ENCODE results near the gene WDR90.

DNA sequence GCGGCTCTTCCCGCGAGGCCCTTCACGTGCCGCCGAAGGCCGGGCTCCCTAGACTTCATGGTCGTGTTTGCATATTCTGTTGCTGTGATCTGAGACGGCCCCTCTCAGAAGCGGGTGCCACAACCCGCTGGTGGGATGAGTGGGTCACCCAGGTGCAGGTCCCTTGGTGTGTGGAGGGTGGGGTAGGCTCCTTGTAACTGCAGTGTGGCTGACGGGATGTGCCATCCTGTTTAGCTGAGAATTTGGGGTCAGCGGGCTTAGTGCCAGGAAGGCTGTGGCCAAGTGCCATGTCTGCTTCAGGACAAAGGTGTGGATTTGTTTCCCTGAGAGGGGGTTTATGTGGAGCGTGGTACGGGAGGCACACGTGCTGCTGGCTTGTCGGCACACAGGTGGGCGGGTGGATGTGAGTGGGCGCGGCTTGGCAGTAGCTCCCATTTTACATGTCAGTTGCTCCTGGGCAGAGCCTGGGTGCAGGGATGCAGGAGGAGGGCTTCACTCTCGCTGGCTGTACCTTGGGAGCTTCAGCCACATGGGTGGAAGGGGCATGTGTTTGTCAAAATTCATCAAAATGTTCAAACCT, 27.5 kb upstream of the WDR90 start:
- TF ChIP-seq, protein P1, sequence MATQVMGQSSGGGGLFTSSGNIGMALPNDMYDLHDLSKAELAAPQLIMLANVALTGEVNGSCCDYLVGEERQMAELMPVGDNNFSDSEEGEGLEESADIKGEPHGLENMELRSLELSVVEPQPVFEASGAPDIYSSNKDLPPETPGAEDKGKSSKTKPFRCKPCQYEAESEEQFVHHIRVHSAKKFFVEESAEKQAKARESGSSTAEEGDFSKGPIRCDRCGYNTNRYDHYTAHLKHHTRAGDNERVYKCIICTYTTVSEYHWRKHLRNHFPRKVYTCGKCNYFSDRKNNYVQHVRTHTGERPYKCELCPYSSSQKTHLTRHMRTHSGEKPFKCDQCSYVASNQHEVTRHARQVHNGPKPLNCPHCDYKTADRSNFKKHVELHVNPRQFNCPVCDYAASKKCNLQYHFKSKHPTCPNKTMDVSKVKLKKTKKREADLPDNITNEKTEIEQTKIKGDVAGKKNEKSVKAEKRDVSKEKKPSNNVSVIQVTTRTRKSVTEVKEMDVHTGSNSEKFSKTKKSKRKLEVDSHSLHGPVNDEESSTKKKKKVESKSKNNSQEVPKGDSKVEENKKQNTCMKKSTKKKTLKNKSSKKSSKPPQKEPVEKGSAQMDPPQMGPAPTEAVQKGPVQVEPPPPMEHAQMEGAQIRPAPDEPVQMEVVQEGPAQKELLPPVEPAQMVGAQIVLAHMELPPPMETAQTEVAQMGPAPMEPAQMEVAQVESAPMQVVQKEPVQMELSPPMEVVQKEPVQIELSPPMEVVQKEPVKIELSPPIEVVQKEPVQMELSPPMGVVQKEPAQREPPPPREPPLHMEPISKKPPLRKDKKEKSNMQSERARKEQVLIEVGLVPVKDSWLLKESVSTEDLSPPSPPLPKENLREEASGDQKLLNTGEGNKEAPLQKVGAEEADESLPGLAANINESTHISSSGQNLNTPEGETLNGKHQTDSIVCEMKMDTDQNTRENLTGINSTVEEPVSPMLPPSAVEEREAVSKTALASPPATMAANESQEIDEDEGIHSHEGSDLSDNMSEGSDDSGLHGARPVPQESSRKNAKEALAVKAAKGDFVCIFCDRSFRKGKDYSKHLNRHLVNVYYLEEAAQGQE (IDR thresholded peaks at IDR 0.05; ENCODE audit: low read depth, low read length) = no peak
- TF ChIP-seq BHLHE40 (IDR thresholded peaks at IDR 0.05; ENCODE audit: borderline replicate concordance in 1 of 2, low read depth in 2 of 2, low read length in 1 of 2) (no peak), ZZZ3 (IDR thresholded peaks at IDR 0.05; ENCODE audit: control insufficient read depth, insufficient read length, low read depth) (no peak), NRF1 (conservative IDR thresholded peaks at IDR 0.05; ENCODE audit: low read depth, low read length) (no peak), GABPA (IDR thresholded peaks at IDR 0.05; ENCODE audit: low read depth) (no peak), SUZ12 (IDR thresholded peaks at IDR 0.05; ENCODE audit: unreplicated experiment) (no peak), CTCF (IDR thresholded peaks at IDR 0.05 in 2 of 3, conservative IDR thresholded peaks at IDR 0.05 in 1 of 3; ENCODE audit: control insufficient read depth in 2 of 3, extremely low read depth in 1 of 3, insufficient read depth in 1 of 3, low read depth in 3 of 3, low read length in 3 of 3) (no peak), SIX5 (IDR thresholded peaks at IDR 0.05; ENCODE audit: low read depth, low read length, severe bottlenecking) (no peak), EP300 (IDR thresholded peaks at IDR 0.05; ENCODE audit: borderline replicate concordance in 1 of 2, control insufficient read depth in 1 of 2, low read depth in 2 of 2, low read length in 2 of 2) (no peak)
